ENCODE data around the gene DUSP1. TPM values are rescaled to one million over a fixed set of nuclear protein-coding genes. Genes with fewer than 3 reads are reported as not detected.

The DUSP1 gene
- total and polyA plus RNA-seq, 2 donors from 2014 or later, result 172 to 298 TPM

DNA sequence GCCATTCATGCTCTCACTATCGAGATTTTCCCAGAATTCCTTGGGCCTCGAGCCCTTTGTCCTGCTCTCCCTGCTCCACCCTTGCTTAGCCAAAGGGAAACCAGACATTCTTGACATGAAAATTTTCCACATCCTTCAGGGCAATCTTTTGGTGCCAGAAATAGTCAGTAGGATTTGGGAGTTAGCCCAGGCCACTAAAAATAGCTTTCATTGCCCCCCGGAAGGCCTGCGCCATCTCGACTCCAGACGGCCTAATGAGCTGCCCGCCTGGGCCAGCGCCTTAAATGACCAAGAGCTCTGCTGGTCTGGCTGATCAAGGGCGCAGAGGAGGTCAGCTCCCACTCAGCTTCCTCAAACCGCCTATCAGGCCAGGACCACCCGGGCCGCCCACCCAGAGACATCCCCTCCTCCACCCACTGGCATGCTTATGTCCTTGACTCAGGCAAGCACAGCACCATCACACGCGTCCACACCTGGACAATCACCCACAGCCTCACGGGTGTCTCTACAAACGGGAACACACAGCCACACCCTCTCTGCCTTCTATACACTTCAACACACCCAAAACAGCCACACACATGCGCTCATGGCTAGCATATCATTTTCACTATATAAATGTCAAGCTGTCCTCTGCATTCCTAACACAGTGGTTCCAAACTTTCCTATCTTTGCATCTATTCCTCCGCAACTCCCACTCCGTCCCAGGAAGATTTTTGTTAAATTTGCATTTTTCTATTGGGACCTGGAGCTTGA is 20.9 kb downstream of the DUSP1 start:
- Histone ChIP-seq H3K27me3 (ENCODE audit: control insufficient read depth, insufficient read depth, low read length) (no peaks in the 10 kb centered on the region), H3K4me1 (ENCODE audit: control insufficient read depth in 2 of 3, insufficient read depth in 2 of 3, low read depth in 1 of 3, low read length in 3 of 3) (peaks cover 3 to 17% (median 15%) of the 10 kb centered on the region in 3 donors), H3K27ac (ENCODE audit: low read depth in 2 of 2, low read length in 2 of 2) (peak overlapping the region; percentile 79 to 82), H3K9ac (ENCODE audit: low read length in 3 of 3) (peak overlapping the region in 1 of 3 donors; percentile 16), H3K9me3 (ENCODE audit: control insufficient read depth in 2 of 3, insufficient read depth in 1 of 3, low read length in 3 of 3) (no peaks in the 10 kb centered on the region), H3K36me3 (ENCODE audit: control insufficient read depth in 2 of 3, insufficient read depth in 3 of 3, low read length in 3 of 3) (no peaks in the 10 kb centered on the region), H3K4me3 (ENCODE audit: low read length in 3 of 3) (no peak overlapping the region)
- TF ChIP-seq CTCF (IDR thresholded peaks at IDR 0.05; ENCODE audit: borderline replicate concordance, extremely low read depth, insufficient read depth), result no peak
- intact Hi-C loops (cut with DNase I), result no loop called here
- DNase-seq (peak in 2 of 5 donors; percentile 60 to 92), FAIRE-seq (no peak)

- intact Hi-C loops (cut with DNase I), result no loop called here
- no peaks in the 10 kb centered on the region for H3K27me3 ChIP-seq (ENCODE audit: control insufficient read depth, insufficient read depth, low read length)
- DNase-seq, result no peak
- FAIRE-seq, result no peak
- no peak for TF ChIP-seq CTCF (IDR thresholded peaks at IDR 0.05; ENCODE audit: borderline replicate concordance, extremely low read depth, insufficient read depth)
- H3K9me3 ChIP-seq (ENCODE audit: control insufficient read depth in 2 of 3, insufficient read depth in 1 of 3, low read length in 3 of 3), result no peaks in the 10 kb centered on the region
- H3K27ac ChIP-seq (ENCODE audit: low read depth in 2 of 2, low read length in 2 of 2), result peak overlapping the region; percentile 72 to 82
- no peak overlapping the region for H3K4me3 ChIP-seq (ENCODE audit: low read length in 3 of 3)
- peak overlapping the region in 1 of 3 donors; percentile 16 for H3K9ac ChIP-seq (ENCODE audit: low read length in 3 of 3)
- peaks cover 3 to 17% (median 17%) of the 10 kb centered on the region in 3 donors for H3K4me1 ChIP-seq (ENCODE audit: control insufficient read depth in 2 of 3, insufficient read depth in 2 of 3, low read depth in 1 of 3, low read length in 3 of 3)
- no peaks in the 10 kb centered on the region for H3K36me3 ChIP-seq (ENCODE audit: control insufficient read depth in 2 of 3, insufficient read depth in 3 of 3, low read length in 3 of 3)
Observed at GRCh38 chr5:172749076-172749475, 21.9 kb downstream of the DUSP1 start.

GRCh38 chr5:172748341-172748843 is 22.6 kb downstream of the DUSP1 start:
- peak; percentile 77 to 95 (median 85) for DNase-seq
- Histone ChIP-seq H3K27me3 (ENCODE audit: control insufficient read depth, insufficient read depth, low read length) (no peaks in the 10 kb centered on the region), H3K9ac (ENCODE audit: low read length in 3 of 3) (peak overlapping the region in 1 of 3 donors; percentile 29), H3K4me3 (ENCODE audit: low read length in 3 of 3) (no peak overlapping the region), H3K9me3 (ENCODE audit: control insufficient read depth in 2 of 3, insufficient read depth in 1 of 3, low read length in 3 of 3) (no peaks in the 10 kb centered on the region), H3K36me3 (ENCODE audit: control insufficient read depth in 2 of 3, insufficient read depth in 3 of 3, low read length in 3 of 3) (no peaks in the 10 kb centered on the region), H3K4me1 (ENCODE audit: control insufficient read depth in 2 of 3, insufficient read depth in 2 of 3, low read depth in 1 of 3, low read length in 3 of 3) (peaks cover 3 to 19% (median 17%) of the 10 kb centered on the region in 3 donors), H3K27ac (ENCODE audit: low read depth in 2 of 2, low read length in 2 of 2) (peak overlapping the region; percentile 82)
- no peak for FAIRE-seq
- TF ChIP-seq CTCF (IDR thresholded peaks at IDR 0.05; ENCODE audit: borderline replicate concordance, extremely low read depth, insufficient read depth), result no peak
- intact Hi-C loops (cut with DNase I), result no loop called here
